Cardiac muscle cell (in vitro differentiated cells and primary cell): ENCODE measurements around the gene CPNE1. TPM values are rescaled to one million over a fixed set of nuclear protein-coding genes. Genes with fewer than 3 reads are reported as not detected.

Experiments used
- DNase-seq, 2 donors: peaks; one replicate each; pipeline versions ENCODE4 v3.0.0 to v3.0.0-alpha.2; 2010 to 2017; ENCODE audit warnings: low read depth in 1 of 2, low spot score in 1 of 2
- H3K27ac ChIP-seq: fragments of 200-600 bp; sonication (generic); 2 replicates; pipeline ENCODE4 v1.5.1; 2016
- H3K27me3 ChIP-seq: fragments of 200-600 bp; sonication (generic); 2 replicates; pipeline ENCODE4 v1.6.0; 2016; ENCODE audit warnings: control low read depth
- H3K36me3 ChIP-seq: fragments of 200-600 bp; sonication (generic); 2 replicates; pipeline ENCODE4 v1.5.1; 2016; ENCODE audit warnings: control low read depth
- H3K4me1 ChIP-seq: fragments of 200-600 bp; sonication (generic); 2 replicates; pipeline ENCODE4 v1.8.1; 2017; ENCODE audit warnings: low read depth, mild to moderate bottlenecking, mixed run types
- H3K4me3 ChIP-seq: fragments of 200-600 bp; sonication (generic); 2 replicates; pipeline ENCODE4 v1.5.1; 2016; ENCODE audit warnings: mild to moderate bottlenecking
- H3K9me3 ChIP-seq: fragments of 200-600 bp; sonication (generic); 2 replicates; pipeline ENCODE4 v1.5.1; 2017; ENCODE audit warnings: low read depth, mild to moderate bottlenecking, control low read depth
- polyA plus RNA-seq: library from polyadenylated mRNA; unstranded; fragments of >200 nt; fragmentation: Nextera tagmentation; extraction: Ambion mirVana; gene quantifications from 2 replicates; pipeline ENCODE4 v1.2.1, GENCODE V29; 2016
- total RNA-seq: library from RNA; depleted of rRNA; stranded (reverse); fragments of >200 nt; gene quantifications from 2 replicates; pipeline ENCODE4 v1.2.3, GENCODE V29; 2016
- TF ChIP-seq, protein P1 (sequence below): IDR thresholded peaks from 2 replicates; pipeline ENCODE4 v1.5.1; 2012; ENCODE audit warnings: low read depth, mild to moderate bottlenecking, low read length

The CPNE1 gene
- total and polyA plus RNA-seq, 2 experiments from 2014 or later = 225 to 355 TPM

DNA sequence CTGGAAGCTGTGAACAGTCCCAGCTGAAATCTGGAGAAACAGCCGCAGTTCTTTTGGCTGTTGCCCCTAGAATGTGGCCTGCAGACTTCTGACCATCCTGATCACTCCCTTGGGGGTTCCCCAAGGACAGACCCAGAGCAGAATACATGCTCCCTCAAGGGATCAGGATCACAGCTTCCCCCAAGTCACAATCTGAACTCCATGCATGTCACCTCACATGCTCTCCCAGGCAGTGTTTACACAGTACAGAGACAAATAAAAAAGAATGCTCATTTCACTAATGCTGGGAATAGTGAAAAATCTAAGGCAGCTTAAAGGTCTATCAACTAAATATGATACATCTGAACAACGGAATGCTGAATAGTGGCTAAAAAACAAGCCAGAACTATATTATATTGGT lies 28.6 kb downstream of the CPNE1 start:
- Histone ChIP-seq H3K27ac (peak overlapping the region; percentile 87), H3K4me1 (peaks cover 14% of the 10 kb centered on the region), H3K4me3 (no peak overlapping the region), H3K27me3 (no peaks in the 10 kb centered on the region), H3K9me3 (no peaks in the 10 kb centered on the region), H3K36me3 (peaks cover 3% of the 10 kb centered on the region)
- no peak for DNase-seq
- TF ChIP-seq, protein P1, sequence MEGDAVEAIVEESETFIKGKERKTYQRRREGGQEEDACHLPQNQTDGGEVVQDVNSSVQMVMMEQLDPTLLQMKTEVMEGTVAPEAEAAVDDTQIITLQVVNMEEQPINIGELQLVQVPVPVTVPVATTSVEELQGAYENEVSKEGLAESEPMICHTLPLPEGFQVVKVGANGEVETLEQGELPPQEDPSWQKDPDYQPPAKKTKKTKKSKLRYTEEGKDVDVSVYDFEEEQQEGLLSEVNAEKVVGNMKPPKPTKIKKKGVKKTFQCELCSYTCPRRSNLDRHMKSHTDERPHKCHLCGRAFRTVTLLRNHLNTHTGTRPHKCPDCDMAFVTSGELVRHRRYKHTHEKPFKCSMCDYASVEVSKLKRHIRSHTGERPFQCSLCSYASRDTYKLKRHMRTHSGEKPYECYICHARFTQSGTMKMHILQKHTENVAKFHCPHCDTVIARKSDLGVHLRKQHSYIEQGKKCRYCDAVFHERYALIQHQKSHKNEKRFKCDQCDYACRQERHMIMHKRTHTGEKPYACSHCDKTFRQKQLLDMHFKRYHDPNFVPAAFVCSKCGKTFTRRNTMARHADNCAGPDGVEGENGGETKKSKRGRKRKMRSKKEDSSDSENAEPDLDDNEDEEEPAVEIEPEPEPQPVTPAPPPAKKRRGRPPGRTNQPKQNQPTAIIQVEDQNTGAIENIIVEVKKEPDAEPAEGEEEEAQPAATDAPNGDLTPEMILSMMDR = no peak

DNA sequence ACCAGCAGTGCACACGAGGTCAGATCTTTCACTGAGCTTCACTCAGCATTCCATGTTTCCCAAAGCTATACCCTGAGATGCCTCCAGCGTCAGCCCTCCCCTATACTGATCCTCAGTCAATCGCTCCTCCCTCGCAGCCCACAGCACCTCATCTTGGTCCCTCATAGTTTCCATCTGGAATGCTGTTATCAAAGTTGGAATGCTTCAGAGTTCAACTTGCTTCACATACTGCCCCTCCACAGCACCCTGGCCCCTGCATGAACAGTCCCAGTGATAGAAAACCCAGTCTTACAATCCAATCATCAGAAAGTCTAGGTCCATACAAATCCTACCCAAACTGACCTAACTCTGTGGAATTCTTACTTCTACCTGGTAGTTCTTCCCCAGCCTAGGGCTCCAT lies 29.0 kb downstream of the CPNE1 start:
- Histone ChIP-seq H3K4me1 (peaks cover 14% of the 10 kb centered on the region), H3K36me3 (peaks cover 7% of the 10 kb centered on the region), H3K27me3 (no peaks in the 10 kb centered on the region), H3K27ac (peak overlapping the region; percentile 87), H3K9me3 (no peaks in the 10 kb centered on the region), H3K4me3 (no peak overlapping the region)
- peak; percentile 49 to 61 for DNase-seq
- TF ChIP-seq, protein P1 = no peak

DNA sequence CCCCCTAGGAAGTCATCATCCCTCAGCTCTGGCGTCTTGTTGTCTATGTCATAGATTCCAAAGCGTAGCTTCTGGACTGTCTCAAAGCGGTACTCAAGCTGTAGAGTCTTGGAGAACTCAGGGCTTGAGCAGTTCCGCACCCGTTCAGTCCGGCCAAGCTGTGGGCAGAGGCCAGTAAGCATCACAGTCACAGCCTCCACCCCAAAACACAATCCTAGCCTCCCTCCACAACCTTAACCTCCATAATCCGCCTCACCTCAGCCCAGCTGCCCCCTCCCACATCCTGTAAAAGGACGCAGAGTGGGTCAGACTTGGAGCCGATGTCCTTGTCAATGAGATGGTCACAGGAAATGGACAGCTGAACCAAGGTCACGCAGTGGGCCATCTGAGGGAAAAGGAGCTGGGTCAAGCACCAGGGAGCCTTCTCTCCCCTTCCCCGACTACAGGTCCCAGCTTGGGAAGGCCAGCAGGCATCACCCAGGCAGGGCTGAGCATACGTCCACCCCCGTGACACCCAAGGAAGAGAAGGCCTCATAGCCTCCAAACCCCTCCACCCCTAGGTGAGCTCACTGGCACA lies 32.1 kb downstream of the CPNE1 start:
- Histone ChIP-seq H3K36me3 (peaks cover 29% of the 10 kb centered on the region), H3K27me3 (no peaks in the 10 kb centered on the region), H3K27ac (peak overlapping the region; percentile 62), H3K4me3 (no peak overlapping the region), H3K9me3 (no peaks in the 10 kb centered on the region), H3K4me1 (peaks cover 9% of the 10 kb centered on the region)
- DNase-seq = no peak
- TF ChIP-seq, protein P1 = no peak

DNA sequence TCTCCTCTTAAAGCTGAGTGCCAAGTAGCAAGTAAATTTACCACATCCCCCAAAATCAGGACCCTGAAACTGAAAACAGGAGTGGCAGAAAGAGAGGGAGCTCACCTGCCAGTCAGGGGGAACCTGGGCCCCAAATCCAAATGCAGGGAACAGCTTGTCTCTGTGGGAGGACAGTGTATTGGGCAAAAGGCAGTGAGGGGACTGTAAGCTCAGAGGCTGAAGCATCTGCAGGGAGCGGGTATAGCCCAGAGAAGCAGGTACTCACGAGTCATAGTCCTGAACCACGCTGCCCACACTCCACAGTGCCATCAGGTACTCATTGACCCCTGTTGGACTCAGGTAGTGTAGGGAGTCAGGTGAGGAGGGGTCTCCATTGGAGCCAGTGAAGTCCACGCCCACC lies 34.1 kb downstream of the CPNE1 start:
- no peaks in the 10 kb centered on the region for H3K4me1 ChIP-seq
- H3K9me3 ChIP-seq = no peaks in the 10 kb centered on the region
- peaks cover 40% of the 10 kb centered on the region for H3K36me3 ChIP-seq
- H3K4me3 ChIP-seq = no peak overlapping the region
- no peaks in the 10 kb centered on the region for H3K27me3 ChIP-seq
- no peak overlapping the region for H3K27ac ChIP-seq
- TF ChIP-seq, protein P1 = no peak
- DNase-seq = no peak

DNA sequence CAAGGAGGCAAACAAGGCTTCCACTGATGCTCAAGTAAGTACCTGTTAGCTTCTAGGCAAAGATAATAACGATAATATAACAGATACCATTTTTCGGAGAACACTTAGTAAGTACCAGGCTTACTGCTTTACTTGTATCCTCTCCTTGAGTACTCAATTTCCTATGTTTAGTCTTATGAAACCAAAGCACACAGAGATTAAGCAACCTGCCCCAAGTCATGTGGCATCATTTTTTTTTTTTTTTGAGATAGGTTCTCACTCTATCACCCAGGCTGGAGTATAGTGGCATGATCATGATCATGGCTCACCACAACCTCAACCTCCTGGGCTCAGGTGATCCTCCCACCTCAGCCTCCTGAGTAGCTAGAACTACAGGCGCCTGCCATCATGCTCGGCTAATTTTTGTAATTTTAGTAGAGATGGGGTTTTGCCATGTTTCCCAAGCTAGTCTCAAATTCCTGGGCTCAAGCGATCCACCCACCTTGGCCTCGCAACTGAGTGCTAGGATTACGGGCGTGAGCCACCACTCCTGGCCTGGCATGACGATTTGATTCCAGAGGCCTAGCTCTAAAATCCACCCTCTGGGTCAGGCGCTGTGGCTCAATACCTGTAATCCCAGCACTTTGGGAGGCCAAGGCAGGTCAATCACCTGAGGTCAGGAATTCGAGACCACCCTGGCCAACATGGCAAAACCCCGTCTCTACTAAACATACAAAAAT lies 35.1 kb downstream of the CPNE1 start:
- Histone ChIP-seq H3K4me1 (no peaks in the 10 kb centered on the region), H3K27ac (no peak overlapping the region), H3K4me3 (no peak overlapping the region), H3K9me3 (no peaks in the 10 kb centered on the region), H3K27me3 (no peaks in the 10 kb centered on the region), H3K36me3 (peaks cover 50% of the 10 kb centered on the region)
- DNase-seq = no peak
- TF ChIP-seq, protein P1 = no peak
